ENCODE measurements around the gene FLT3LG. TPM values are rescaled to one million over a fixed set of nuclear protein-coding genes. Genes with fewer than 3 reads are reported as not detected.

The FLT3LG gene
- total and polyA plus RNA-seq, 9 of the 15 experiments (the other 6 are each of a cell fraction or from before 2014, with no cell fraction given), result 0.31 to 6.4 (median 1.1) TPM

DNA sequence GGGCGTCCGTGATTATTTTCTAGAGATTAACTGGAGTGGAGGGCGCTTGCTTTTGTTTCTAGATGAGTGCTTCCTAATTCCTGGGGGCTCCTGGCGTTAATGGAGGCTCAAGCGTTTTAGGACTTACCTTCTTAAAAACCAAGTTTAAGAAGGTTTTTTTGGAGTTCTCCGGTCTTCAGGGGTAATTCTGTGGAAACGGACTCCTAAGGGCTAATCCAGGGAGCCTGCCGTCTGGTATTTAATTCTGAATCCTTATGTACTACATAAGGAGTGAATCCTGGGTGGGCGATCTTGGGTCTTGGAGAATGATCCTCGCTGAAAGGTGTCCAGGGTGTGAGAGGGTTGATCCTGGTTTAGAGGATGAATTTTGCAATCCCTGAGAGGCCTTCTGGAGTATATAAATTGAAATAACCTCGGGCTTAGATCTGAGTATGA lies 22.6 kb downstream of the FLT3LG start (continued):
- TF ChIP-seq ZNF830 (CRISPR knock-in tag; IDR thresholded peaks at IDR 0.05) (no peak), KAT7 (CRISPR knock-in tag; IDR thresholded peaks at IDR 0.05; ENCODE audit: borderline replicate concordance) (0 out of 2 replicates have a peak, but pooled peaks have one; percentile 22), MLLT1 (IDR thresholded peaks at IDR 0.05) (peak in 1 of 2 experiments; percentile 16; a peak in 1 of 4 replicates), NCOA1 (IDR thresholded peaks at IDR 0.05; ENCODE audit: low read depth) (0 out of 2 replicates have a peak, but pooled peaks have one; percentile 28), LARP7 (IDR thresholded peaks at IDR 0.05) (no peak), MTA3 (IDR thresholded peaks at IDR 0.05; ENCODE audit: borderline replicate concordance) (peak; percentile 14; the same call in 1 of the 2 replicates), KDM2B (CRISPR knock-in tag; IDR thresholded peaks at IDR 0.05) (no peak), ARID3A (IDR thresholded peaks at IDR 0.05; ENCODE audit: borderline replicate concordance, low read depth, low read length) (0 out of 2 replicates have a peak, but pooled peaks have one; percentile 33), GTF2E2 (tag; IDR thresholded peaks at IDR 0.05) (peak; percentile 87), SIN3A (IDR thresholded peaks at IDR 0.05; ENCODE audit: borderline replicate concordance in 2 of 2, control insufficient read depth in 1 of 2, low read depth in 2 of 2, low read length in 2 of 2) (peak in 1 of 2 experiments; percentile 73; a peak in 1 of 4 replicates), BRD9 (IDR thresholded peaks at IDR 0.05; ENCODE audit: low read depth, partially characterized antibody) (peak; percentile 53), ZNF354B (CRISPR knock-in tag; IDR thresholded peaks at IDR 0.05) (no peak), NFE2 (IDR thresholded peaks at IDR 0.05; ENCODE audit: low read depth) (no peak)
- TF ChIP-seq, protein P1, sequence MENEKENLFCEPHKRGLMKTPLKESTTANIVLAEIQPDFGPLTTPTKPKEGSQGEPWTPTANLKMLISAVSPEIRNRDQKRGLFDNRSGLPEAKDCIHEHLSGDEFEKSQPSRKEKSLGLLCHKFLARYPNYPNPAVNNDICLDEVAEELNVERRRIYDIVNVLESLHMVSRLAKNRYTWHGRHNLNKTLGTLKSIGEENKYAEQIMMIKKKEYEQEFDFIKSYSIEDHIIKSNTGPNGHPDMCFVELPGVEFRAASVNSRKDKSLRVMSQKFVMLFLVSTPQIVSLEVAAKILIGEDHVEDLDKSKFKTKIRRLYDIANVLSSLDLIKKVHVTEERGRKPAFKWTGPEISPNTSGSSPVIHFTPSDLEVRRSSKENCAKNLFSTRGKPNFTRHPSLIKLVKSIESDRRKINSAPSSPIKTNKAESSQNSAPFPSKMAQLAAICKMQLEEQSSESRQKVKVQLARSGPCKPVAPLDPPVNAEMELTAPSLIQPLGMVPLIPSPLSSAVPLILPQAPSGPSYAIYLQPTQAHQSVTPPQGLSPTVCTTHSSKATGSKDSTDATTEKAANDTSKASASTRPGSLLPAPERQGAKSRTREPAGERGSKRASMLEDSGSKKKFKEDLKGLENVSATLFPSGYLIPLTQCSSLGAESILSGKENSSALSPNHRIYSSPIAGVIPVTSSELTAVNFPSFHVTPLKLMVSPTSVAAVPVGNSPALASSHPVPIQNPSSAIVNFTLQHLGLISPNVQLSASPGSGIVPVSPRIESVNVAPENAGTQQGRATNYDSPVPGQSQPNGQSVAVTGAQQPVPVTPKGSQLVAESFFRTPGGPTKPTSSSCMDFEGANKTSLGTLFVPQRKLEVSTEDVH (IDR thresholded peaks at IDR 0.05; ENCODE audit: low read depth, partially characterized antibody), result peak; percentile 59
- TF ChIP-seq, protein P2, sequence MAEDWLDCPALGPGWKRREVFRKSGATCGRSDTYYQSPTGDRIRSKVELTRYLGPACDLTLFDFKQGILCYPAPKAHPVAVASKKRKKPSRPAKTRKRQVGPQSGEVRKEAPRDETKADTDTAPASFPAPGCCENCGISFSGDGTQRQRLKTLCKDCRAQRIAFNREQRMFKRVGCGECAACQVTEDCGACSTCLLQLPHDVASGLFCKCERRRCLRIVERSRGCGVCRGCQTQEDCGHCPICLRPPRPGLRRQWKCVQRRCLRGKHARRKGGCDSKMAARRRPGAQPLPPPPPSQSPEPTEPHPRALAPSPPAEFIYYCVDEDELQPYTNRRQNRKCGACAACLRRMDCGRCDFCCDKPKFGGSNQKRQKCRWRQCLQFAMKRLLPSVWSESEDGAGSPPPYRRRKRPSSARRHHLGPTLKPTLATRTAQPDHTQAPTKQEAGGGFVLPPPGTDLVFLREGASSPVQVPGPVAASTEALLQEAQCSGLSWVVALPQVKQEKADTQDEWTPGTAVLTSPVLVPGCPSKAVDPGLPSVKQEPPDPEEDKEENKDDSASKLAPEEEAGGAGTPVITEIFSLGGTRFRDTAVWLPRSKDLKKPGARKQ (CRISPR knock-in tag; IDR thresholded peaks at IDR 0.05), result no peak
- TF ChIP-seq, protein P3, sequence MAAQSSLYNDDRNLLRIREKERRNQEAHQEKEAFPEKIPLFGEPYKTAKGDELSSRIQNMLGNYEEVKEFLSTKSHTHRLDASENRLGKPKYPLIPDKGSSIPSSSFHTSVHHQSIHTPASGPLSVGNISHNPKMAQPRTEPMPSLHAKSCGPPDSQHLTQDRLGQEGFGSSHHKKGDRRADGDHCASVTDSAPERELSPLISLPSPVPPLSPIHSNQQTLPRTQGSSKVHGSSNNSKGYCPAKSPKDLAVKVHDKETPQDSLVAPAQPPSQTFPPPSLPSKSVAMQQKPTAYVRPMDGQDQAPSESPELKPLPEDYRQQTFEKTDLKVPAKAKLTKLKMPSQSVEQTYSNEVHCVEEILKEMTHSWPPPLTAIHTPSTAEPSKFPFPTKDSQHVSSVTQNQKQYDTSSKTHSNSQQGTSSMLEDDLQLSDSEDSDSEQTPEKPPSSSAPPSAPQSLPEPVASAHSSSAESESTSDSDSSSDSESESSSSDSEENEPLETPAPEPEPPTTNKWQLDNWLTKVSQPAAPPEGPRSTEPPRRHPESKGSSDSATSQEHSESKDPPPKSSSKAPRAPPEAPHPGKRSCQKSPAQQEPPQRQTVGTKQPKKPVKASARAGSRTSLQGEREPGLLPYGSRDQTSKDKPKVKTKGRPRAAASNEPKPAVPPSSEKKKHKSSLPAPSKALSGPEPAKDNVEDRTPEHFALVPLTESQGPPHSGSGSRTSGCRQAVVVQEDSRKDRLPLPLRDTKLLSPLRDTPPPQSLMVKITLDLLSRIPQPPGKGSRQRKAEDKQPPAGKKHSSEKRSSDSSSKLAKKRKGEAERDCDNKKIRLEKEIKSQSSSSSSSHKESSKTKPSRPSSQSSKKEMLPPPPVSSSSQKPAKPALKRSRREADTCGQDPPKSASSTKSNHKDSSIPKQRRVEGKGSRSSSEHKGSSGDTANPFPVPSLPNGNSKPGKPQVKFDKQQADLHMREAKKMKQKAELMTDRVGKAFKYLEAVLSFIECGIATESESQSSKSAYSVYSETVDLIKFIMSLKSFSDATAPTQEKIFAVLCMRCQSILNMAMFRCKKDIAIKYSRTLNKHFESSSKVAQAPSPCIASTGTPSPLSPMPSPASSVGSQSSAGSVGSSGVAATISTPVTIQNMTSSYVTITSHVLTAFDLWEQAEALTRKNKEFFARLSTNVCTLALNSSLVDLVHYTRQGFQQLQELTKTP (IDR thresholded peaks at IDR 0.05; ENCODE audit: low read depth in 1 of 2, partially characterized antibody in 2 of 2), result peak in 1 of 2 experiments; percentile 21
